ENCODE results near the gene SRA1. TPM values are rescaled to one million over a fixed set of nuclear protein-coding genes. Genes with fewer than 3 reads are reported as not detected.
A peak's percentile ranks its signal among the peaks of the same experiment; 100 is the strongest.

SRA1 gene
- total and polyA plus RNA-seq, 9 of the 15 experiments (the other 6 are each of a cell fraction or from before 2014, with no cell fraction given): 24.1 to 47.4 (median 41.3) TPM

GRCh38 chr5:140557136-140557805 lies at the start of gene SRA1 (continued):
- TF ChIP-seq ZBTB40 (IDR thresholded peaks at IDR 0.05) (peak; percentile 95), ZBTB40 (CRISPR knock-in tag; IDR thresholded peaks at IDR 0.05) (no peak), ARID1B (IDR thresholded peaks at IDR 0.05) (no peak), TCF7 (IDR thresholded peaks at IDR 0.05; ENCODE audit: borderline replicate concordance) (no peak), TAF9B (IDR thresholded peaks at IDR 0.05; ENCODE audit: partially characterized antibody) (peak; percentile 86), PRMT5 (CRISPR knock-in tag; IDR thresholded peaks at IDR 0.05) (no peak), ZBTB43 (CRISPR knock-in tag; IDR thresholded peaks at IDR 0.05) (no peak), FOXM1 (IDR thresholded peaks at IDR 0.05; ENCODE audit: low read depth) (no peak), FOXM1 (CRISPR knock-in tag; IDR thresholded peaks at IDR 0.05; ENCODE audit: low read depth) (no peak), ARID3A (IDR thresholded peaks at IDR 0.05; ENCODE audit: borderline replicate concordance, low read depth, low read length) (no peak), ZNF780A (CRISPR knock-in tag; IDR thresholded peaks at IDR 0.05) (no peak), SMC3 (conservative IDR thresholded peaks at IDR 0.05; ENCODE audit: insufficient read depth, low read depth, low read length) (no peak), TAL1 (IDR thresholded peaks at IDR 0.05) (no peak), SAFB (IDR thresholded peaks at IDR 0.05; ENCODE audit: borderline replicate concordance, low read depth, low read length) (no peak), U2AF2 (optimal IDR thresholded peaks at IDR 0.05; ENCODE audit: low read depth, low read length) (no peak), MXD1 (CRISPR knock-in tag; IDR thresholded peaks at IDR 0.05; ENCODE audit: borderline replicate concordance, poor library complexity, severe bottlenecking) (no peak), SUPT5H (IDR thresholded peaks at IDR 0.05) (peak; percentile 96)
